SK-N-SH (cell line): ENCODE results near the gene CDH2. TPM values are rescaled to one million over a fixed set of nuclear protein-coding genes. Genes with fewer than 3 reads are reported as not detected.

Experiments used
- CTCF ChIA-PET: fragments of 300-600, 350-600 bp; formaldehyde crosslinking; extraction: SDS; loops from one replicate; lab custom pipeline; 2021; lab: Yijun Ruan, JAX
- POLR2A ChIA-PET: fragments of 350-600 bp; sonication (Branson Sonifier 250); formaldehyde crosslinking; extraction: SDS; loops from one replicate; lab custom pipeline; 2020; ENCODE audit warnings: antibody characterized with exemption, inconsistent platforms; lab: Yijun Ruan, JAX
- DNase-seq: peaks from one replicate; pipeline ENCODE4 v3.0.0; 2012
- H2AFZ ChIP-seq: fragments of 200-600 bp; sonication (generic); 2 replicates; pipeline ENCODE4 v1.8.1; 2016; ENCODE audit warnings: antibody characterized with exemption, mild to moderate bottlenecking, low read depth
- H3F3A ChIP-seq: fragments of 200-600 bp; sonication (generic); replicated peaks from 2 replicates; pipeline ENCODE3; 2016; ENCODE audit warnings: antibody characterized with exemption, mild to moderate bottlenecking; ENCODE audit not compliant: insufficient read depth
- H3K27ac ChIP-seq, 2 experiments: fragments of 200-500 bp in 1 of 2; fragments of 200-600 bp in 1 of 2; sonication (Bioruptor generic) in 1 of 2; sonication (generic), shearing (Covaris generic) in 1 of 2; 2 replicates each; pipeline versions ENCODE4 v1.5.1 to v1.6.1; 2014 to 2016; ENCODE audit warnings: low read depth in 2 of 2, inconsistent platforms in 1 of 2, low read length in 1 of 2, mild to moderate bottlenecking in 1 of 2, mixed read lengths in 1 of 2
- H3K27me3 ChIP-seq: fragments of 200-600 bp; sonication (generic), shearing (Covaris generic); 2 replicates; pipeline ENCODE4 v1.6.1; 2016; ENCODE audit warnings: mixed run types; ENCODE audit not compliant: insufficient read depth
- H3K36me3 ChIP-seq, 2 experiments: fragments of 200-500 bp in 1 of 2; fragments of 200-600 bp in 1 of 2; sonication (Bioruptor generic) in 1 of 2; sonication (generic) in 1 of 2; replicated peaks in 1 of 2; 2 replicates each; pipeline versions ENCODE3 to v1.5.1; 2014 to 2016; ENCODE audit warnings: low read length in 1 of 2, mild to moderate bottlenecking in 1 of 2; ENCODE audit not compliant: insufficient read depth in 2 of 2, control insufficient read depth in 1 of 2
- H3K4me1 ChIP-seq, 2 experiments: fragments of 200-500 bp in 1 of 2; fragments of 200-600 bp in 1 of 2; sonication (Bioruptor generic) in 1 of 2; sonication (generic), shearing (Covaris generic) in 1 of 2; 2 replicates each; pipeline versions ENCODE4 v1.5.1 to v1.6.1; 2014 to 2016; ENCODE audit warnings: low read depth in 1 of 2, low read length in 1 of 2, mixed run types in 1 of 2; ENCODE audit not compliant: insufficient read depth in 2 of 2, control insufficient read depth in 1 of 2
- H3K4me2 ChIP-seq: fragments of 200-600 bp; sonication (generic), shearing (Covaris generic); 2 replicates; pipeline ENCODE4 v1.6.1; 2017; ENCODE audit warnings: mixed run types
- H3K4me3 ChIP-seq, 2 experiments: fragments of 200-500 bp in 1 of 2; fragments of 200-600 bp in 1 of 2; sonication (Bioruptor generic) in 1 of 2; sonication (generic), shearing (Covaris generic) in 1 of 2; 2 replicates each; pipeline versions ENCODE4 v1.5.1 to v1.8.1; 2014 to 2016; ENCODE audit warnings: low read depth in 2 of 2, inconsistent platforms in 1 of 2, low read length in 1 of 2, mild to moderate bottlenecking in 1 of 2, mixed read lengths in 1 of 2, moderate library complexity in 1 of 2
- H3K79me2 ChIP-seq: fragments of 200-600 bp; sonication (generic); 2 replicates; pipeline ENCODE4 v1.8.1; 2017; ENCODE audit warnings: mild to moderate bottlenecking; ENCODE audit not compliant: insufficient read depth
- H3K9ac ChIP-seq: fragments of 200-600 bp; sonication (generic); 2 replicates; pipeline ENCODE4 v1.6.1; 2017; ENCODE audit warnings: mixed run types
- H3K9me2 ChIP-seq: fragments of 200-600 bp; sonication (generic); 2 replicates; pipeline ENCODE4 v1.6.1; 2017; ENCODE audit warnings: mixed run types
- H3K9me3 ChIP-seq: fragments of 200-600 bp; sonication (generic); 2 replicates; pipeline ENCODE4 v1.6.1; 2017; ENCODE audit warnings: mixed run types, mild to moderate bottlenecking, moderate library complexity
- H4K20me1 ChIP-seq: fragments of 200-600 bp; sonication (generic); 2 replicates; pipeline ENCODE4 v1.6.1; 2017; ENCODE audit warnings: mild to moderate bottlenecking, mixed run types; ENCODE audit not compliant: insufficient read depth
- FOSL2 ChIP-seq: IDR thresholded peaks from 2 replicates; pipeline ENCODE4 v1.4.0; 2012; ENCODE audit warnings: low read depth, mild to moderate bottlenecking, moderate library complexity, borderline replicate concordance
- FOXJ3 ChIP-seq: sonication (generic); formaldehyde crosslinking; IDR thresholded peaks from 2 replicates; pipeline ENCODE4 v1.5.1; 2020; ENCODE audit warnings: mild to moderate bottlenecking, missing genetic modification reagents
- FOXM1 ChIP-seq: IDR thresholded peaks from 2 replicates; pipeline ENCODE4 v1.4.0; 2012; ENCODE audit warnings: low read depth, mild to moderate bottlenecking
- NRF1 ChIP-seq: IDR thresholded peaks from 2 replicates; pipeline ENCODE4 v1.6.1; 2012; ENCODE audit warnings: low read depth, mild to moderate bottlenecking, low read length
- POLR2AphosphoS5 ChIP-seq: IDR thresholded peaks from 2 replicates; pipeline ENCODE4 v1.6.1; 2012; ENCODE audit warnings: low read depth, low read length
- RFX5 ChIP-seq: IDR thresholded peaks from 2 replicates; pipeline ENCODE4 v1.6.1; 2012; ENCODE audit warnings: mild to moderate bottlenecking, improper control_type of control experiment, low read length
- RXRA ChIP-seq: IDR thresholded peaks from 2 replicates; pipeline ENCODE4 v1.4.0; 2012; ENCODE audit warnings: low read depth, mild to moderate bottlenecking, borderline replicate concordance
- SMC3 ChIP-seq: IDR thresholded peaks from 2 replicates; pipeline ENCODE4 v1.6.1; 2012; ENCODE audit warnings: low read depth, low read length, improper control_type of control experiment
- YY1 ChIP-seq: IDR thresholded peaks from 2 replicates; pipeline ENCODE4 v1.4.0; 2012; ENCODE audit warnings: low read depth, mild to moderate bottlenecking
- polyA plus RNA-seq, 3 experiments: library from polyadenylated mRNA; depleted of rRNA; stranded (reverse); fragments of >200 nt; gene quantifications; 2 replicates each; pipeline ENCODE4 v1.2.3, GENCODE V29; 2012
- TF ChIP-seq, protein P1 (sequence below): fragments of 150-350 bp; IDR thresholded peaks from 2 replicates; pipeline ENCODE4 v1.6.1; 2016; ENCODE audit warnings: mild to moderate bottlenecking, low read depth, low read length
- TF ChIP-seq, protein P2 (sequence below): IDR thresholded peaks from 2 replicates; pipeline ENCODE4 v1.4.0; 2012; ENCODE audit warnings: low read depth, borderline replicate concordance
- TF ChIP-seq, protein P3 (sequence below): fragments of 200-600 bp; sonication (generic); IDR thresholded peaks from 2 replicates; pipeline ENCODE4 v1.6.1; 2017; ENCODE audit warnings: antibody characterized with exemption, mild to moderate bottlenecking, moderate library complexity
- TF ChIP-seq, protein P4 (sequence below): IDR thresholded peaks from 2 replicates; pipeline ENCODE4 v1.4.0; 2012; ENCODE audit warnings: low read depth, borderline replicate concordance

Gene CDH2
- polyA plus RNA-seq, 1 of the 3 experiments (the other 2 are of a cell fraction), result 146 TPM

DNA sequence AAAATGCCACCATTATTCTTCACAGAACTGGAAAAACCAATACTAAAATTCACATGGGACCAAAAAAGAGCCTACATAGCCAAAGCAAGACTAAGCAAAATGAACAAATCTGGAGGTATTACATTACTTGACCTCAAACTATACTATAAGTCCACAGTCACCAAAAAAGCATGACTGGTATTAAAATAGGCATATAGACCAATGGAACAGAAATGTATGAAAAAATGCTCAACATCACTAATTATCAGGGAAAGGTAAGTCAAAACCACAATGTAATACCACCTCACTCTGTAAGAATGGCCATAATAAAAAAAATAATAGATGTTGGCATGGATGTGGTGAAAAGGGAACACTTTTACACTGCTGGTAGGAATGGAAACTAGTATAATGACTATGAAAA is 158.6 kb downstream of the CDH2 start:
- H3K27ac ChIP-seq, result no peak overlapping the region
- POLR2A ChIA-PET, result no interaction called here
- CTCF ChIA-PET, result no interaction called here
- H3F3A ChIP-seq, result peaks cover 24% of the 10 kb centered on the region
- no peaks in the 10 kb centered on the region for H3K27me3 ChIP-seq
- no peak for DNase-seq
- H3K9me2 ChIP-seq, result no peaks in the 10 kb centered on the region
- peaks cover 4 to 38% of the 10 kb centered on the region in 2 experiments for H3K36me3 ChIP-seq
- H3K4me1 ChIP-seq, result peaks cover 0 to 12% of the 10 kb centered on the region in 2 experiments; a peak in 3 of 4 replicates
- no peak overlapping the region for H3K4me2 ChIP-seq
- peaks cover 26% of the 10 kb centered on the region; the same call in 1 of the 2 replicates for H4K20me1 ChIP-seq
- H3K9ac ChIP-seq, result no peak overlapping the region
- no peak overlapping the region for H2AFZ ChIP-seq
- no peaks in the 10 kb centered on the region for H3K9me3 ChIP-seq
- peaks cover 98% of the 10 kb centered on the region for H3K79me2 ChIP-seq
- TF ChIP-seq, protein P1, sequence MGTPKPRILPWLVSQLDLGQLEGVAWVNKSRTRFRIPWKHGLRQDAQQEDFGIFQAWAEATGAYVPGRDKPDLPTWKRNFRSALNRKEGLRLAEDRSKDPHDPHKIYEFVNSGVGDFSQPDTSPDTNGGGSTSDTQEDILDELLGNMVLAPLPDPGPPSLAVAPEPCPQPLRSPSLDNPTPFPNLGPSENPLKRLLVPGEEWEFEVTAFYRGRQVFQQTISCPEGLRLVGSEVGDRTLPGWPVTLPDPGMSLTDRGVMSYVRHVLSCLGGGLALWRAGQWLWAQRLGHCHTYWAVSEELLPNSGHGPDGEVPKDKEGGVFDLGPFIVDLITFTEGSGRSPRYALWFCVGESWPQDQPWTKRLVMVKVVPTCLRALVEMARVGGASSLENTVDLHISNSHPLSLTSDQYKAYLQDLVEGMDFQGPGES, result no peak
- TF ChIP-seq RXRA, result no peak
- TF ChIP-seq NRF1, result no peak
- TF ChIP-seq SMC3, result no peak
- no peak for TF ChIP-seq RFX5
- TF ChIP-seq, protein P2, sequence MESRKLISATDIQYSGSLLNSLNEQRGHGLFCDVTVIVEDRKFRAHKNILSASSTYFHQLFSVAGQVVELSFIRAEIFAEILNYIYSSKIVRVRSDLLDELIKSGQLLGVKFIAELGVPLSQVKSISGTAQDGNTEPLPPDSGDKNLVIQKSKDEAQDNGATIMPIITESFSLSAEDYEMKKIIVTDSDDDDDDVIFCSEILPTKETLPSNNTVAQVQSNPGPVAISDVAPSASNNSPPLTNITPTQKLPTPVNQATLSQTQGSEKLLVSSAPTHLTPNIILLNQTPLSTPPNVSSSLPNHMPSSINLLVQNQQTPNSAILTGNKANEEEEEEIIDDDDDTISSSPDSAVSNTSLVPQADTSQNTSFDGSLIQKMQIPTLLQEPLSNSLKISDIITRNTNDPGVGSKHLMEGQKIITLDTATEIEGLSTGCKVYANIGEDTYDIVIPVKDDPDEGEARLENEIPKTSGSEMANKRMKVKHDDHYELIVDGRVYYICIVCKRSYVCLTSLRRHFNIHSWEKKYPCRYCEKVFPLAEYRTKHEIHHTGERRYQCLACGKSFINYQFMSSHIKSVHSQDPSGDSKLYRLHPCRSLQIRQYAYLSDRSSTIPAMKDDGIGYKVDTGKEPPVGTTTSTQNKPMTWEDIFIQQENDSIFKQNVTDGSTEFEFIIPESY, result no peak
- TF ChIP-seq FOXJ3 (CRISPR knock-in tag), result no peak
- TF ChIP-seq FOXM1, result no peak
- TF ChIP-seq, protein P3, sequence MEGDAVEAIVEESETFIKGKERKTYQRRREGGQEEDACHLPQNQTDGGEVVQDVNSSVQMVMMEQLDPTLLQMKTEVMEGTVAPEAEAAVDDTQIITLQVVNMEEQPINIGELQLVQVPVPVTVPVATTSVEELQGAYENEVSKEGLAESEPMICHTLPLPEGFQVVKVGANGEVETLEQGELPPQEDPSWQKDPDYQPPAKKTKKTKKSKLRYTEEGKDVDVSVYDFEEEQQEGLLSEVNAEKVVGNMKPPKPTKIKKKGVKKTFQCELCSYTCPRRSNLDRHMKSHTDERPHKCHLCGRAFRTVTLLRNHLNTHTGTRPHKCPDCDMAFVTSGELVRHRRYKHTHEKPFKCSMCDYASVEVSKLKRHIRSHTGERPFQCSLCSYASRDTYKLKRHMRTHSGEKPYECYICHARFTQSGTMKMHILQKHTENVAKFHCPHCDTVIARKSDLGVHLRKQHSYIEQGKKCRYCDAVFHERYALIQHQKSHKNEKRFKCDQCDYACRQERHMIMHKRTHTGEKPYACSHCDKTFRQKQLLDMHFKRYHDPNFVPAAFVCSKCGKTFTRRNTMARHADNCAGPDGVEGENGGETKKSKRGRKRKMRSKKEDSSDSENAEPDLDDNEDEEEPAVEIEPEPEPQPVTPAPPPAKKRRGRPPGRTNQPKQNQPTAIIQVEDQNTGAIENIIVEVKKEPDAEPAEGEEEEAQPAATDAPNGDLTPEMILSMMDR, result no peak
- TF ChIP-seq FOSL2, result no peak
- TF ChIP-seq POLR2AphosphoS5, result no peak
- TF ChIP-seq, protein P4, sequence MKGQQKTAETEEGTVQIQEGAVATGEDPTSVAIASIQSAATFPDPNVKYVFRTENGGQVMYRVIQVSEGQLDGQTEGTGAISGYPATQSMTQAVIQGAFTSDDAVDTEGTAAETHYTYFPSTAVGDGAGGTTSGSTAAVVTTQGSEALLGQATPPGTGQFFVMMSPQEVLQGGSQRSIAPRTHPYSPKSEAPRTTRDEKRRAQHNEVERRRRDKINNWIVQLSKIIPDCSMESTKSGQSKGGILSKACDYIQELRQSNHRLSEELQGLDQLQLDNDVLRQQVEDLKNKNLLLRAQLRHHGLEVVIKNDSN, result no peak
- TF ChIP-seq YY1, result no peak
- no peak overlapping the region for H3K4me3 ChIP-seq
